GM10248 (cell line): ENCODE results near the gene PPP2R5D.
"Not testable (repeated sequence)": the region's sequence is repeated elsewhere in the genome, so short reads cannot be mapped to it uniquely, and the experiment has no call there.

Source experiments
- CTCF ChIA-PET: fragments of 300-600 bp; sonication (Branson Sonifier 250); formaldehyde crosslinking; extraction: SDS; loops from one replicate; lab custom pipeline; 2021; ENCODE audit warnings: antibody characterized with exemption; lab: Yijun Ruan, JAX
- POLR2A ChIA-PET: fragments of 350-650 bp; sonication (Branson Sonifier 250); formaldehyde crosslinking; extraction: SDS; loops from one replicate; lab custom pipeline; 2020; ENCODE audit warnings: antibody characterized with exemption; lab: Yijun Ruan, JAX
- DNase-seq: peaks from one replicate; pipeline ENCODE4 v3.0.0; 2012; ENCODE audit errors: extremely low spot score
- TF ChIP-seq, protein P1 (sequence below): IDR thresholded peaks from 2 replicates; pipeline ENCODE4 v1.5.1; 2012; ENCODE audit warnings: mild to moderate bottlenecking, low read depth; ENCODE audit errors: extremely low read depth, missing control alignments, control extremely low read depth

PPP2R5D gene

DNA sequence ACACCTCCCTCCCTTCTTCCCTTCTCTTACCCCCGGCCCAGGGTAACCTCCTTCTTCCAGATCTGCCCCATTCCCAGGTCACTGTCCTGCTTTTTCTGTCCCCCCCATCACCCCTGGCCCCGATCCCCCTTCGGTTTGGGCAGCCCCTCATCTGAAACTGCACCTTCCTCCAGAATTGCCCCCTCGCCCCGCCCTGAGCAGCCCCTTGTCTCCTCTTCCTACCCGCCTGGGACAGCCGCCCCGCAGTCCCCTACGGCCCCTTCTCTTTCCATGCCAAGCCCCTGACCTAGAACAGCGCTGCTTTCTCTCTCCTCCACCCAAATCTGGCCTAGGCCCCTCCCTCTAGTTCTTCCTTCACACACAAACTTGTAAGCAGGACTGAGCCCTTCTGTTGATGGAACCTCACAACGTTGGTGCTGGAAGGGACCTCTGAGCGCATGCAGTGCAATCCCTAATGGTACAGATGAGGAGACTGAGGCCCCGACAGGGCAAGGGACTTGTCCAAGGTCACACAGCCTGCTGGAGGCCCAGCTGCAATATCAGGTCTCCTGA is 630 bp downstream of the PPP2R5D start:
- no peak for DNase-seq
- TF ChIP-seq, protein P1, sequence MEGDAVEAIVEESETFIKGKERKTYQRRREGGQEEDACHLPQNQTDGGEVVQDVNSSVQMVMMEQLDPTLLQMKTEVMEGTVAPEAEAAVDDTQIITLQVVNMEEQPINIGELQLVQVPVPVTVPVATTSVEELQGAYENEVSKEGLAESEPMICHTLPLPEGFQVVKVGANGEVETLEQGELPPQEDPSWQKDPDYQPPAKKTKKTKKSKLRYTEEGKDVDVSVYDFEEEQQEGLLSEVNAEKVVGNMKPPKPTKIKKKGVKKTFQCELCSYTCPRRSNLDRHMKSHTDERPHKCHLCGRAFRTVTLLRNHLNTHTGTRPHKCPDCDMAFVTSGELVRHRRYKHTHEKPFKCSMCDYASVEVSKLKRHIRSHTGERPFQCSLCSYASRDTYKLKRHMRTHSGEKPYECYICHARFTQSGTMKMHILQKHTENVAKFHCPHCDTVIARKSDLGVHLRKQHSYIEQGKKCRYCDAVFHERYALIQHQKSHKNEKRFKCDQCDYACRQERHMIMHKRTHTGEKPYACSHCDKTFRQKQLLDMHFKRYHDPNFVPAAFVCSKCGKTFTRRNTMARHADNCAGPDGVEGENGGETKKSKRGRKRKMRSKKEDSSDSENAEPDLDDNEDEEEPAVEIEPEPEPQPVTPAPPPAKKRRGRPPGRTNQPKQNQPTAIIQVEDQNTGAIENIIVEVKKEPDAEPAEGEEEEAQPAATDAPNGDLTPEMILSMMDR, result no peak
- POLR2A ChIA-PET, result interaction anchor here (1.5 kb wide), 1 partner anchor 55 kb away, joined by 11 read pairs; the partner anchor contains the start of gene CNPY3
- CTCF ChIA-PET, result interaction anchor here (0.8 to 1.8 kb wide), 4 partner anchors 9 to 29 kb away, joined by 3 to 6 read pairs (median 5); partner anchors contain the start of gene KLHDC3

DNA sequence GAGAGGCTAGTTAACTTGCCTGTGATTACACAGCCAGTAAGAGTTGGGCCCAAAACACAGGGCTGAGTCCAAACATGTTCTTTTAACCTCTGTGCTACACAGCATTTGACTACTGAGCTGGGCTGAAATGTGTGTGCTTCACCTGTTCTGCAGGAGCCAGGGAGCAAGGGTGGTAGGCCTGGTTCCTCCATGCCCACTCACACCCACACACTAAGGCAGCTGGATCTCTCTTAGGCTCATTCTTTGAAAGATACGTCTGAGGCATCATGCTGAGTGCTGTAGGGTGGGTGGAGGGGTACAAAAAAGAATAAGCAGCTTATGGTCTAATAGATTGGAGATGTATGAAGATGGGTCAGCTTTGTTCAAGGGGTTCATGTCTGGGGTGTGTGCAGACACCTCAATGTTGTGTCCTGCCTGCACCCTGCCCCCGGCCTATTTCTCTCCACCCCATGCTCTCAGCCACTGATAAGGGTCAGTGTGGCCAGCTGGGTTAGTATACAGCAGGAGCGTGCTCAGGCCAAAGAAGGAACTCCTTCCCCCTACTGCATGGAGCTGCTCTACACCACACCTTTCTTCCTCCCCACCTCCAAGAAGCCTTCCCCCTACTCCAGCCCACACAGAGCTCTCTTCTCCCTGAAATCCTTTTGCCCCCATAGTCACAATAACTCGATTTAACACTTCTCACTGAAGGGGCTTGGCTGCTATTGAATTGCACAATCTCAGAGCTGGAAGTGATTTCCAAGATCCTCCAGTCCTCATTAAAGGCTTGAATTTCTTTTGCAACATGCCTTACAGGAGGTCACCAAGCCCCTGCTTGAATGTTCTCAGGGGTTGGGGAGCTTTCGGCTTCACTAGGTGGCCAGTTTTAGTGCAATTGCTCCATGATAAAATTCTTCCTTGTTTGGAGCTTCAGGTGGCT is 3.4 kb downstream of the PPP2R5D start:
- ChIA-PET CTCF (interaction anchor here (1.1 to 2.9 kb wide), 5 partner anchors 9 to 156 kb away, joined by 3 to 6 read pairs (median 4); partner anchors contain the start of gene PEX6), POLR2A (no interaction called here)
- TF ChIP-seq, protein P1, result no peak
- DNase-seq, result no peak

GRCh38 chr6:42988486-42989020 is 4.2 kb downstream of the PPP2R5D start:
- POLR2A ChIA-PET, result no interaction called here

GRCh38 chr6:42989923-42990322 is 5.6 kb downstream of the PPP2R5D start:
- POLR2A ChIA-PET, result no interaction called here
- CTCF ChIA-PET, result interaction anchor here (2.9 kb wide), 1 partner anchor 21 kb away, joined by 6 read pairs; no protein-coding TSS in a partner anchor

More at GRCh38 chr6:42988486-42989020, 4.2 kb downstream of the PPP2R5D start:
- no peak for DNase-seq
- TF ChIP-seq, protein P1, result no peak
- CTCF ChIA-PET, result interaction anchor here (1.1 to 2.9 kb wide), 5 partner anchors 9 to 155 kb away, joined by 3 to 6 read pairs (median 4); partner anchors contain the start of gene PEX6

GRCh38 chr6:42993445-42993844 is 9.1 kb downstream of the PPP2R5D start:
- POLR2A ChIA-PET, result no interaction called here
- no peak for DNase-seq
- CTCF ChIA-PET, result interaction anchor here (1.2 to 1.4 kb wide), 2 partner anchors 8 to 10 kb away, joined by 3 to 5 read pairs; partner anchors contain the start of gene PPP2R5D
- TF ChIP-seq, protein P1, result no peak

More at GRCh38 chr6:42989923-42990322, 5.6 kb downstream of the PPP2R5D start:
- no peak for DNase-seq
- TF ChIP-seq, protein P1, result no peak

DNA sequence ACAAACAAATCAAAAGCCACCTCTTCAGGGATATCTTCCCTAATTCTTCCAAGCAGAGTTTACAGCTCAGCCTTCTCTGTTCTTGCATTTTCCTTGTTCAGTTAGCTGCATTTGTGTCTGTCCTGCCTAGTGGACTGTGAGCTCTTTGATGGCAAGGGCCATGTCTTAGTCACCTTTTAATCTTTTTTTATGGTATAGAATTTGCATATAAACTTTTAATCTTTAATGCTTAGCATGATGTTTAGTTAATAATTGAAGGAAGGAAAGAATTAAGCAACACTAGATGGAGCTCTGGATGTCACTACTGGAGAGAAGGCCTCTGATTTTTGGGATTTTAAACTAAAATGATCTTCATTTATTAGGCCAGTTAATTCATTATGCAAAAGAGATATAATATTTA is 12.1 kb downstream of the PPP2R5D start:
- TF ChIP-seq, protein P1, result no peak
- POLR2A ChIA-PET, result interaction anchor here (0.7 to 2.4 kb wide), 2 partner anchors 13 to 185 kb away, joined by 3 to 11 read pairs; partner anchors contain the start of gene PPP2R5D
- CTCF ChIA-PET, result interaction anchor here (0.8 to 2.3 kb wide), 4 partner anchors 8 to 178 kb away, joined by 3 to 6 read pairs (median 3); partner anchors contain the start of gene PPP2R5D
- DNase-seq, result no peak

DNA sequence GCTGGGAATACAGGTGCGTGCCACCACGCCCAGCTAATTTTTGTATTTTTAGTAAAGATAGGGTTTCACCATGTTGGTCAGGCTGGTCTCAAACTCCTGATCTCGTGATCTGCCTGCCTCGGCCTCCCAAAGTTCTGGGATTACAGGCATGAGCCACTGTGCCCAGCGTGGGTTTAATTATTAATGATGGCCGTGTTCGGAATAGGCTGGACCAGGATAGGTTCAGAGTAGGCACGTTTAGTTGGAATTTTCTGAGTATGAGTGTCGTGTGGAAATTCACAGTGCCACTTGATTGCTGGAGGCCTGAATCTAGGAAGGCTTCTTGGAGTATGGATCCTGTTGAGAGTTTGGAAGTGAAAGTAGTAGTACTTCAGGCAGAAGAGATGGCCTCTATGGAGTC is 13.8 kb downstream of the PPP2R5D start:
- POLR2A ChIA-PET, DNase-seq: not testable (repeated sequence)
- CTCF ChIA-PET, result interaction anchor here (2.0 kb wide), 1 partner anchor 10 kb away, joined by 8 read pairs; no protein-coding TSS in a partner anchor
